ENCODE measurements around the gene VAC14.
"Not testable (repeated sequence)": the region's sequence is repeated elsewhere in the genome, so short reads cannot be mapped to it uniquely, and the experiment has no call there.

Gene VAC14

DNA sequence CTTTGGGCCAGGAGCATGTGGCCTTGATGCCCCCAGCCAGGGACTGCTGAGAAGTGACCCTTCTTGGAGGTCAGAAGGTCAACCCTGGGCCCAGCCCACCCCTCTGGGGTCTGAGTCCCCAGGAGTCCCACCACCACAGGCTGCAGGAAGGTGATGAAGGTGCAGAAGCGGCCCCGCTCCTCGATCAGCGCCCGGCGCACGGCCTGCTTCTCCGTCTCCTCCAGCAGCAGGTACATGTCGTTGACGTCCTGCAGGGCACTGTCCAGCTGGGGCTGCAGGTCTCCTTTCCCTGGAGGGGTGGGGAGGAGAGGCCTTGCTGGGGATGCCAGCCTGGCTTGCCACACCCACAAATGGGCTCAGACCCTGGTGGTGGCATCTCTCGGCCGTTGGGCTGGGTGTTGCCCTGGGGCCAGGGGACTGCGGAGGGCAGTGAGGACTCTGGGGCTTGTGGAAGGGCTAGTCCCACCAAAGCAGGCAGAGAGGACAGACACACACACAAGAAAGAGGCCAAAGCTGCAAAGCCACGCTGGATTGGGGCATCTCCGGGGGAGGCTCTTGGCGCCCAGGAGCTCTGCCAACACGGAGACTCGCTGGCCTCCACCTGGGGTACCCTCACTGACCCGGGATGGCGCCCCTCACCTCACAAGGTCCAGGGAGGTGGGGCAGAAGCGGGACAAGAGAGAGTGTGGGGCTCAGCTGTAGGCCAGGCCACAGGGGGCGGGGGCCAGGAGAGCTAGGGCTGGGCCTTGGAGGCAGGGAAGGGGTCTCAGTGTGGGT lies 122.6 kb downstream of the VAC14 start:
- no peak for DNase-seq

- DNase-seq = no peak
Measured at GRCh38 chr16:70677499-70678120, 123.3 kb downstream of the VAC14 start.

GRCh38 chr16:70676675-70677498 lies 124.1 kb downstream of the VAC14 start:
- DNase-seq = no peak

- no peak for DNase-seq
Measured at GRCh38 chr16:70675851-70676513, 125.0 kb downstream of the VAC14 start.

GRCh38 chr16:70674221-70675014 lies 126.5 kb downstream of the VAC14 start:
- no peak for DNase-seq

- DNase-seq = not testable (repeated sequence)
Measured at GRCh38 chr16:70670938-70671337, 130.0 kb downstream of the VAC14 start.

- no peak for DNase-seq
Measured at GRCh38 chr16:70670175-70670574, 130.8 kb downstream of the VAC14 start.

- DNase-seq = no peak
Measured at GRCh38 chr16:70665806-70666735, 134.9 kb downstream of the VAC14 start.

DNA sequence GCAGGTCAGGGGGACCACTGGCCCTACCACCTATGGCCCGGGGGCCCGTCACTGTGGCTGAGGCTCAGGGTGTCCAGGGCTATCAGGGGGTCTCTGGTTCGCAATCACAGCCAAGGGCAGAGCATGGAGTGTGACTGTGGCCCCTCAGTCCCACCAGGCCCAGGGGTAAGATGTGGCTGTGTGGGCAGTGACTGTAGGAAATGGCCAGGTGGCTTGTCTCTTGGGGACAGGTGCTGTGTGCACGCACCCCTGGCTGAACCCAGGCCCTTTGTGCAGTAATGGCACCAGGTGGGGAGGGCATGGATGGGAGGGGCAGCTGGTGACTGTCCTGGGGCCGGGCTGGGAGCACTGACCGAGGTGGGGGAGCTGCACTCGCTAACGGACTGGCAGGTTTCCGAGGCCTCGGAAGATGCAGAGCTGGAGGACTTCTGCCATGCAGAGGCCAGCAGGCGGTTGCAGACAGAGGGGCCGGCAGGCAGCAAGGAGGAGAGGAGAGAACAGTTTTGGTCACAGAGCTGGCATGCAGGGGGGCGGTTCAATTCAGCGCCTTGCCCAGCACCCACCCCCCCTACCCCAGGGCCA lies 135.8 kb downstream of the VAC14 start:
- no peak for DNase-seq

GRCh38 chr16:70664325-70665112 lies 136.4 kb downstream of the VAC14 start:
- DNase-seq = no peak

DNA sequence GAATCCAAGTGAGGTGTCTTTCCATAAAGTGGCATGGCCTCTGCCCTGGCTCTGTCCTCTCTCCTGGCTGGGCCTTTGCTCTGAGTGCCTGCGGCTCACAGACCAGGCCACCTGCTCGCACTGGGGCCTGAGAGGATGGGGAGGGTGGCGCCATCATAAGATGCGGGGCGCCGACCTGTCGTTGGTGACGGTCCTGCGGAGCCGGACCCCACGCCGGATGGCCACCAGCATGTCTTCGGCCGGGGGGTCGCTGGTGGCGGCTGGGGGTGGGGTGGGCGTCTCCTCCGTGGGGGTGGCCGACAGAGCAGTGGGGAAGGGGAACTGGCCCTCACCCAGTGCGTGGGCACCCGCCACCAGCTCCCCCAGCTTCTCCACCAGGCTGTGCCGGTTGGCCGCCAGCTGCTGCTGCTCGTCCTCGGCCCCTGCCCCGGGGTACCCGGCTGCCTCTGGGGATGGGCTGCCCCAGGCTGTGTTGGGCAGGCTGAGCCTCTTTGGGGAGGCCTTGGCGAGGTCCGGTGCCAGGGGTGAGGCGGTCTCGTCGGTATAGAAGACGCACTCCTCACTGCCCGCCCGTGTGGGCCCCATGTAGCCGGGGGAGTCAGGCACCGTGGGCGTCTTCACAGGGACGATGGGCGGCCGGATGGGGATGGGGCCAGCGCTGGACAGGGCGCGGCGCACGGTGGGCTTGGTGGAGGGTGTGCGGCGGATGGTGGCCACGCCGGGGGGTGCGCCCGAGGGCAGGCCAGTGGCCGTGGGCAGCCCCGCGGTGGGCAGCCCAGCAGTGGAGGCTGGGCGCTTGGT lies 137.2 kb downstream of the VAC14 start:
- no peak for DNase-seq

DNA sequence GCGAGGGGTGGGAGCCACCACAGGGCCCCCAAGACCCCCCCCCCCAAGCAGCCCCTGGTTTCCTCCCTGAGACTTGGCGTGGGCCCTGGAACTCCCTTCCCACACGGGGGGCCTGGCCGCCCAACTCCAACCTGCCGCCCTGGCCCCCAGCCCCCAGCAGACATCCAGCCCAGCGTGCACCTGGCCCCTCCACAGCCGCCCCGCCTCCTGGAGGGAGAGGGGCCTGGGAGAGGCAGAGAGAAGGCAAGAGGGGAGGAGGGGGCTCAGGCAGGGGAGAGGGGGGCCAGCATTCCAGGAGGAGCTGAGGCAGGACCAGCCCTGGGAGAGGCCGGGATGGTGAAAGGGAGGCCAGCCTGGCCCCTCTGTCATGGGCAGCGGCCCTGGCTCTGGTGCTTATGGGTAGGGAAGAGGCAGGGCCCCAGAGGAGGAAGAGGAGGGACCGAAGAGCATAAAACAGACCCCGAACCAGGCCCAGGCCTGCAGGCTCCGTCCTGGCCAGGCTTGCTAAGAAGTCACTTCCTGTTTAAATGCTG lies 137.9 kb downstream of the VAC14 start:
- no peak for DNase-seq

DNA sequence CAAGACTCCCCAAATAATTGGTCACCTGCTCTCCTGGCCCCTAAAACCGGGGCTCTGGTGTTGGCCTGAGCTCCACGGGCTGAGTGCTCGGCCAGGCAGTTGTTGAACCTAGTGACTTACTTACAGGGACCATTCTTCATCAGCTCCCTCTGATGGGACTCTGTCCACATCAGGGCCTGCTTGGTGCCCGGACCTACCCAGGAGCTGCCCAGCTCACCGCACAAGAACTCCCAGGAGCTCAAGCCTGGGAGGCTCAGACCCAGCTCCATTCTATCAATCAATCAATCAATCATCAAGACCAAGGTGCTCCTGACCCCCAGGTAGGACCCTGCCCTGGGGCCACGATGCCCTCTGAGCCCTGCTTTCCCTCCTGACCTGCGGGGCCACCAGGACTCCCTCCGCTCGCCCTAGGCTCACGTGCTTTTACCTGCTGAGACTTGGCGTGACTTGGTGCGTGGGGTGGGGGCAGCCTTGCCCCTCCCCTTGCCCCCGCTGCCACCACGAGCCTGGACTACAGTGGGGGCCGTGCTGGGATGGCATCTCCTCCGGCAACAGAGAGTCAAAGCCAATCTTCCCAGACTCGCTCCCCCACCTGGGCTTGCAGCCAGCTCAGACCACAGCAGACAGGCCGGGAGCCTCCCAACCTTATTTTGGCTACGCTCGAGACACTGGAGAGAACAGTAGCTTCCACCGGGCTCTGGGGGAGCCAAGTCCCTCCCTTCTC lies 138.9 kb downstream of the VAC14 start:
- no peak for DNase-seq

GRCh38 chr16:70661534-70661917 lies 139.4 kb downstream of the VAC14 start:
- DNase-seq = no peak

GRCh38 chr16:70660672-70661350 lies 140.1 kb downstream of the VAC14 start:
- no peak for DNase-seq

DNA sequence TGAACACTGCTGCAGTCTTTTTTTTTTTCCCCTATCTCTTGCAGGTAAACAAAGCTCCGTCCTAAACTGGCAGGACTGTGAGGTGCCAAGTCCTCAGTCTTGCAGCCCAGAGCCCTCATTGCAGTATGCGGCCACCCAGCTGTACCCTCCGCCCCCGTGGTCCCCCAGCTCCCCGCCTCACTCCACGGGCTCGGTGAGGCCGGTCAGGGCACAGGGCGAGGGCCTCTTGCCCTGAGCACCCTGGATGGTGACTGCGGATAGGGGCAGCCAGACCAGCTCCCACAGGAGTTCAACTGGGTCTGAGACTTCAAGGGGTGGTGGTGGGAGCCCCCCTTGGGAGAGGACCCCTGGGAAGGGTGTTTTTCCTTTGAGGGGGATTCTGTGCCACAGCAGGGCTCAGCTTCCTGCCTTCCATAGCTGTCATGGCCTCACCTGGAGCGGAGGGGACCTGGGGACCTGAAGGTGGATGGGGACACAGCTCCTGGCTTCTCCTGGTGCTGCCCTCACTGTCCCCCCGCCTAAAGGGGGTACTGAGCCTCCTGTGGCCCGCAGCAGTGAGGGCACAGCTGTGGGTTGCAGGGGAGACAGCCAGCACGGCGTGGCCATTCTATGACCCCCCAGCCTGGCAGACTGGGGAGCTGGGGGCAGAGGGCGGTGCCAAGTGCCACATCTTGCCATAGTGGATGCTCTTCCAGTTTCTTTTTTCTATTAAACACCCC lies 140.8 kb downstream of the VAC14 start:
- no peak for DNase-seq

- DNase-seq = no peak
Measured at GRCh38 chr16:70659546-70659945, 141.4 kb downstream of the VAC14 start.
